HCT116 (cell line): ENCODE data around the gene CHST15. TPM values are rescaled to one million over a fixed set of nuclear protein-coding genes. Genes with fewer than 3 reads are reported as not detected.

Experiments used
- ATAC-seq: fragments of 200-7000 bp; cut with Tn5 transposase; 2 replicates; pipeline ENCODE4 v1.9.1; 2020; ENCODE audit warnings: mild to moderate bottlenecking, moderate library complexity
- BruUV-seq: library from RNA; stranded (reverse); fragments of 400-500 nt; replicated peaks from 2 replicates; lab custom pipeline; 2021; lab: Mats Ljungman, UMichigan
- CTCF ChIA-PET: fragments of 300-600 bp; sonication (Branson Sonifier 250); formaldehyde crosslinking; loops from one replicate; lab custom pipeline; 2021; ENCODE audit warnings: antibody characterized with exemption; lab: Charles Lee
- POLR2A ChIA-PET: fragments of 300-600, 350-600 bp; sonication (Branson Sonifier 250); formaldehyde crosslinking; loops from one replicate; lab custom pipeline; 2021; ENCODE audit warnings: antibody characterized with exemption; lab: Charles Lee
- RAD21 ChIA-PET, 2 experiments: fragments of 300-600 bp; sonication (Branson Sonifier 250); formaldehyde crosslinking; loops; one replicate each; lab custom pipeline; 2023; ENCODE audit warnings: low total read pairs in 2 of 2; ENCODE audit not compliant: uncharacterized antibody in 2 of 2, unreplicated experiment in 2 of 2, low non-redundant PET in 1 of 2; lab: Charles Lee
- DNase-seq: peaks from one replicate; pipeline ENCODE4 v3.0.0-alpha.2; 2010; ENCODE audit warnings: low read depth, low spot score
- H2AFZ ChIP-seq: fragments of 200-600 bp; shearing (Covaris generic), sonication (generic); 2 replicates; pipeline ENCODE4 v1.6.1; 2017; ENCODE audit warnings: low read depth, mixed run types, mixed read lengths, antibody characterized with exemption, low read length; ENCODE audit not compliant: poor library complexity, severe bottlenecking
- H3K27ac ChIP-seq: 2 replicates; pipeline ENCODE4 v1.5.1; 2012; ENCODE audit warnings: low read depth, low read length
- H3K27me3 ChIP-seq: fragments of 200-600 bp; sonication (generic); 2 replicates; pipeline ENCODE4 v1.6.1; 2016; ENCODE audit warnings: mixed run types, low read length, mixed read lengths; ENCODE audit not compliant: insufficient read depth
- H3K36me3 ChIP-seq, 2 experiments: fragments of 200-500 bp in 1 of 2; fragments of 200-600 bp in 1 of 2; sonication (Bioruptor generic) in 1 of 2; sonication (generic) in 1 of 2; 2 replicates each; pipeline versions ENCODE4 v1.5.1 to v1.6.1; 2014 to 2016; ENCODE audit warnings: low read length in 2 of 2, inconsistent platforms in 1 of 2, mixed read lengths in 1 of 2, mixed run types in 1 of 2; ENCODE audit not compliant: insufficient read depth in 2 of 2, control insufficient read depth in 1 of 2
- H3K4me1 ChIP-seq, 2 experiments: fragments of 200-600 bp in 1 of 2; sonication (generic) in 1 of 2; 2 replicates each; pipeline versions ENCODE4 v1.5.1 to v1.6.1; 2012 to 2017; ENCODE audit warnings: low read length in 2 of 2, inconsistent platforms in 1 of 2, mild to moderate bottlenecking in 1 of 2, mixed read lengths in 1 of 2, mixed run types in 1 of 2, moderate library complexity in 1 of 2; ENCODE audit not compliant: insufficient read depth in 2 of 2, control insufficient read depth in 1 of 2
- H3K4me2 ChIP-seq: fragments of 200-600 bp; sonication (generic); 2 replicates; pipeline ENCODE4 v1.6.1; 2017; ENCODE audit warnings: mixed run types, low read length, mixed read lengths
- H3K4me3 ChIP-seq, 2 experiments: fragments of 200-600 bp in 1 of 2; sonication (generic) in 1 of 2; replicated peaks in 1 of 2; 2 replicates each; pipeline ENCODE4 v1.5.1; 2011 to 2016; ENCODE audit warnings: low read length in 2 of 2, control low read depth in 1 of 2, low read depth in 1 of 2, mild to moderate bottlenecking in 1 of 2, mixed read lengths in 1 of 2, mixed run types in 1 of 2
- H3K79me2 ChIP-seq: fragments of 200-600 bp; sonication (generic); 2 replicates; pipeline ENCODE4 v1.6.1; 2017; ENCODE audit warnings: mild to moderate bottlenecking, mixed run types, low read length, moderate library complexity, mixed read lengths; ENCODE audit not compliant: insufficient read depth
- H3K9ac ChIP-seq: fragments of 200-600 bp; sonication (generic); 2 replicates; pipeline ENCODE4 v1.6.1; 2016; ENCODE audit warnings: low read length, mixed read lengths
- H3K9me2 ChIP-seq: fragments of 200-600 bp; sonication (generic), shearing (Covaris generic); 2 replicates; pipeline ENCODE4 v1.6.1; 2017; ENCODE audit warnings: mixed run types, mild to moderate bottlenecking, moderate library complexity; ENCODE audit not compliant: insufficient read depth
- H3K9me3 ChIP-seq, 2 experiments: fragments of 200-500 bp in 1 of 2; fragments of 200-600 bp in 1 of 2; sonication (Bioruptor generic) in 1 of 2; sonication (generic) in 1 of 2; 2 replicates each; pipeline ENCODE4 v1.6.1; 2014 to 2017; ENCODE audit warnings: low read length in 2 of 2, mixed read lengths in 2 of 2, inconsistent platforms in 1 of 2, low read depth in 1 of 2, mild to moderate bottlenecking in 1 of 2, mixed run types in 1 of 2, moderate library complexity in 1 of 2; ENCODE audit not compliant: control insufficient read depth in 1 of 2, insufficient read depth in 1 of 2
- H4K20me1 ChIP-seq: fragments of 200-600 bp; sonication (generic), shearing (Covaris generic); 2 replicates; pipeline ENCODE4 v1.6.1; 2017; ENCODE audit warnings: mixed run types, mild to moderate bottlenecking, moderate library complexity; ENCODE audit not compliant: insufficient read depth
- ATF3 ChIP-seq: IDR thresholded peaks from 2 replicates; pipeline ENCODE4 v1.6.1; 2012
- CBX3 ChIP-seq: IDR thresholded peaks from 2 replicates; pipeline ENCODE4 v1.6.1; 2012; ENCODE audit warnings: low read depth
- CEBPB ChIP-seq: IDR thresholded peaks from 2 replicates; pipeline ENCODE4 v1.6.1; 2012; ENCODE audit warnings: low read depth
- CTCF ChIP-seq, 3 experiments: fragments of 200-600 bp in 1 of 3; sonication (generic) in 1 of 3; IDR thresholded peaks in 2 of 3; conservative IDR thresholded peaks in 1 of 3; 2 replicates each; pipeline ENCODE4 v1.5.1; 2012 to 2017; ENCODE audit warnings: low read depth in 2 of 3, low read length in 2 of 3, antibody characterized with exemption in 1 of 3, borderline replicate concordance in 1 of 3, control low read depth in 1 of 3, mild to moderate bottlenecking in 1 of 3, mixed read lengths in 1 of 3, mixed run types in 1 of 3, moderate library complexity in 1 of 3; ENCODE audit not compliant: insufficient read depth in 1 of 3
- EGR1 ChIP-seq: IDR thresholded peaks from 2 replicates; pipeline ENCODE4 v1.6.1; 2012; ENCODE audit warnings: low read depth
- EZH2phosphoT487 ChIP-seq: fragments of 200-600 bp; IDR thresholded peaks from 2 replicates; pipeline ENCODE4 v1.6.1; 2018; ENCODE audit warnings: antibody characterized with exemption, borderline replicate concordance
- JUND ChIP-seq: IDR thresholded peaks from 2 replicates; pipeline ENCODE4 v1.6.1; 2012
- MAX ChIP-seq: IDR thresholded peaks from 2 replicates; pipeline ENCODE4 v1.6.1; 2012
- RAD21 ChIP-seq: IDR thresholded peaks from 2 replicates; pipeline ENCODE4 v1.6.1; 2012; ENCODE audit warnings: low read depth, mild to moderate bottlenecking
- REST ChIP-seq: IDR thresholded peaks from 2 replicates; pipeline ENCODE4 v1.6.1; 2012; ENCODE audit warnings: low read depth
- SP1 ChIP-seq: IDR thresholded peaks from 2 replicates; pipeline ENCODE4 v1.6.1; 2012; ENCODE audit warnings: low read depth
- SRF ChIP-seq: IDR thresholded peaks from 2 replicates; pipeline ENCODE4 v1.6.1; 2012; ENCODE audit warnings: low read depth
- TCF7L2 ChIP-seq: IDR thresholded peaks from 2 replicates; pipeline ENCODE4 v1.7.0; 2011; ENCODE audit warnings: borderline replicate concordance, inconsistent platforms; ENCODE audit not compliant: insufficient read depth, insufficient read length; ENCODE audit errors: extremely low read depth
- YY1 ChIP-seq: IDR thresholded peaks from 2 replicates; pipeline ENCODE4 v1.6.1; 2011; ENCODE audit warnings: low read length, low read depth, moderate library complexity, mild to moderate bottlenecking; ENCODE audit not compliant: insufficient replicate concordance; ENCODE audit errors: extremely low read depth
- ZFX ChIP-seq: fragments of 450-650 bp; IDR thresholded peaks from 2 replicates; pipeline ENCODE4 v1.6.1; 2017
- ZNF274 ChIP-seq: fragments of 200-500 bp; sonication (Bioruptor generic); IDR thresholded peaks from 2 replicates; pipeline ENCODE4 v1.6.1; 2014; ENCODE audit warnings: mild to moderate bottlenecking, low read depth, low read length, inconsistent platforms
- intact Hi-C: fragments of 100-400 bp; cut with micrococcal nuclease; formaldehyde crosslinking; loops from 2 replicates; pipeline ENCODE4 v1.10.0; 2022
- total RNA-seq: library from RNA; stranded (reverse); gene quantifications from one replicate; pipeline ENCODE4 v1.2.1, GENCODE V29; 2021; ENCODE audit not compliant: unreplicated experiment

CHST15 gene
- total RNA-seq, 1 experiment from 2014 or later = 47.2 TPM

- Histone ChIP-seq H3K4me3 (no peak overlapping the region), H2AFZ (no peak overlapping the region), H3K4me1 (peaks cover 0 to 9% of the 10 kb centered on the region in 2 experiments; a peak in 1 of 4 replicates), H3K79me2 (no peaks in the 10 kb centered on the region), H3K4me2 (no peak overlapping the region), H3K36me3 (no peaks in the 10 kb centered on the region), H3K9ac (no peak overlapping the region), H3K27me3 (no peaks in the 10 kb centered on the region), H3K9me3 (no peaks in the 10 kb centered on the region), H4K20me1 (no peaks in the 10 kb centered on the region), H3K9me2 (no peaks in the 10 kb centered on the region), H3K27ac (no peak overlapping the region)
- DNase-seq = no peak
- intact Hi-C loops = no loop called here
- ChIA-PET RAD21 (no interaction called here), POLR2A (no interaction called here), CTCF (no interaction called here)
- ATAC-seq = no peak
- TF ChIP-seq EGR1 (no peak), EZH2phosphoT487 (no peak), SRF (no peak), TCF7L2 (no peak), RAD21 (no peak), ATF3 (no peak), REST (no peak), SP1 (no peak), ZFX (no peak), CBX3 (no peak), ZNF274 (no peak), YY1 (no peak), CTCF (IDR thresholded peaks at IDR 0.05 in 2 of 3, conservative IDR thresholded peaks at IDR 0.05 in 1 of 3; ENCODE audit: borderline replicate concordance in 1 of 3, insufficient read depth in 1 of 3, low read depth in 2 of 3, low read length in 2 of 3) (no peak), JUND (no peak), MAX (no peak), CEBPB (no peak)
- no TSS peak for BruUV-seq
These were observed 29.8 kb upstream of the CHST15 start for GRCh38 chr10:124123156-124123555.
